HG03571 (cell line): Measurements from ENCODE around the gene EDA.

Source experiments
- ATAC-seq: cut with Tn5 transposase; IDR thresholded peaks from one replicate; pipeline ENCODE4 v1.9.1; 2021; ENCODE audit not compliant: unreplicated experiment

EDA gene

GRCh38 chrX:69615779-69616456 is at the start of gene EDA:
TSS of gene EDA (plus strand) at chrX:69616113.
- ATAC-seq = no peak

- ATAC-seq = no peak
Observed at GRCh38 chrX:69568828-69569227, 47.1 kb upstream of the EDA start.

- no peak for ATAC-seq
Observed at GRCh38 chrX:69597399-69597798, 18.5 kb upstream of the EDA start.

GRCh38 chrX:69600182-69600581 is 15.7 kb upstream of the EDA start:
- ATAC-seq = no peak

DNA sequence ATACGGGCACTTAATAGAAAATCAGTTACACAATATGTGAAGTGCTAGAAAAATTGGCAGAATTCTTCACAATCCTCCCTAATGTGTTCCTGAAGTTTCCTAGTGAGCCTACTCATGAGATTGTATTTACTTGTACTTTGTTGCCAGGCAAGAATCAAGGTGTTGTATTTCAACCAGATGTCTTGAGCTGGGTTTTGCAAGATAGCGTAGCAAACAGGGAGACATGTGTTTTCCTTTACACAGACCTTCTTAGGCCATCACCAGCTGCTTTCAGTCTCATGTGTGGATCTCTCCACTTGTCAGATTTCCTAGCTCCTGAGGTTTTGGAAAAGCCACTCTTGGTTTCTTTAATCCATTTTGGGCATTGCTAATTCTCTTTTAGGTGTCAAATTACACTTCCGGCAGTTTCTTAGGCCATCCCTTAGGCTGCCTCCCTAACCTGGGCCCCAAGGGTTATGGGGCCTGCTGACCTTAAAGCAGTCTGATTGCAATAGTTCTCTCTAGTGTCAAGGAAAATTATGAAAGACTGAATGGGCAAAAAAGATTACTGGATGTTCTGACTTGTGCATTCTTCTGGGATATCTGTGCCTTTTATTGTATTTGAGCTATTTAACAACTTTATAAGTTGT is 12.2 kb upstream of the EDA start:
- ATAC-seq = no peak

DNA sequence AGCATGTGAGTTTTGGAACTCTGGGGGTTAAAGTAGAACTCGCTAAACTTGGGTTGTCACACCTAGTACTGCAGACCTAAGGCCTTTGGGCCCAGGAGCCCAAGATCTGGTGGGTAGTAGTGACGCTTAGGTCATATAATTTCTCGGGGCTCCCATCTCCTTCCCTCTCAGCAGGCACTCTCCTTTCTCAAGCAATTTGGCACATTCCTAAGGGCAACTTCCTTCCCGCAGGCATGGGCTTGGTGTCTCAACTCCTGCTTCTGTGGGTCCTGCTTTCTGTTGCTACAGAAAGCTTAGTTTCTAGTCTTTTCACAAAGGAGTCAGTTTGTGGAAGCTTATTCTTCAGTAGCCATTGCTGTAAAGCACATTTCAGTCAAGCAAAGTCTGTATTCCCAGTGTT is 10.4 kb upstream of the EDA start:
- no peak for ATAC-seq

- no peak for ATAC-seq
Observed at GRCh38 chrX:69607616-69608015, 8.3 kb upstream of the EDA start.

DNA sequence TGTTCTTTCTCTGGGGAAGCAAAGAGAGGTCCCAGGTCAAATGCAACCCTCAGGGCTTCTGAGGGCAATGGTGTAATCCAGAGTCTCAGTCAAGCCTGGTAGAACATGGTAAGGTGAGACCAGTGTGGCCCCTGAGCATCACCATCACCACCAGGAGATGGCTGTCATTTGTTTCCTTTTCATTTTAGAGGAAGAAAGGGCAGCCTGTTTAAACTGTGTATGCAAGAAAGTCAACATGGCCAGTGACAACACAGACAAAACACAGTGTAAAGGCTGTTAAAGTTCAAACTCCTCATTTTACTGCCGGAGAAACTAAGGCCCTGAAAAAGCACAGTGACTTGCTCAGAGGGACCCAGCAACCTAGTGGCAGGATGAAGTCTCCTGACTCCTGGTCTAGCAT is 2.0 kb upstream of the EDA start:
- ATAC-seq = no peak

GRCh38 chrX:69614886-69615285 is 1.0 kb upstream of the EDA start:
- ATAC-seq = no peak

DNA sequence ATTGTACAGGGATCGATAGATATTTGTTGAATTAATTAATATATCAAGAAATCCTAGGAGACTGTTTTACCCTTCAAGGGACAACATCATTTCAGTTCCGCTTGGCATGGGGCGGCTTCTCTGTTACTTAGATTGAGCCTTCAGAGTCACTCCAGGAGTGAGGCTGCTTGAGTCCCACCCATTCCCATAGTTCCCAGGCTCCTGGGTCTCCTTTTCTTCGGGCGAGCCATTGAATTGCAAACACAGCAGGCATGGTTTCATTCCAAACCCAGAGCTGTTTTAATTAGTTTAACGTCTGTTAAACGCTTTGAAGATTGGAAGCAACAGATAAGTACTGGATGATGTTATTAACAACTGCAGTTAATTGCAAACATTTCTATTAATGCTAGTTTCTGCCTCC is 571 bp upstream of the EDA start:
- no peak for ATAC-seq

DNA sequence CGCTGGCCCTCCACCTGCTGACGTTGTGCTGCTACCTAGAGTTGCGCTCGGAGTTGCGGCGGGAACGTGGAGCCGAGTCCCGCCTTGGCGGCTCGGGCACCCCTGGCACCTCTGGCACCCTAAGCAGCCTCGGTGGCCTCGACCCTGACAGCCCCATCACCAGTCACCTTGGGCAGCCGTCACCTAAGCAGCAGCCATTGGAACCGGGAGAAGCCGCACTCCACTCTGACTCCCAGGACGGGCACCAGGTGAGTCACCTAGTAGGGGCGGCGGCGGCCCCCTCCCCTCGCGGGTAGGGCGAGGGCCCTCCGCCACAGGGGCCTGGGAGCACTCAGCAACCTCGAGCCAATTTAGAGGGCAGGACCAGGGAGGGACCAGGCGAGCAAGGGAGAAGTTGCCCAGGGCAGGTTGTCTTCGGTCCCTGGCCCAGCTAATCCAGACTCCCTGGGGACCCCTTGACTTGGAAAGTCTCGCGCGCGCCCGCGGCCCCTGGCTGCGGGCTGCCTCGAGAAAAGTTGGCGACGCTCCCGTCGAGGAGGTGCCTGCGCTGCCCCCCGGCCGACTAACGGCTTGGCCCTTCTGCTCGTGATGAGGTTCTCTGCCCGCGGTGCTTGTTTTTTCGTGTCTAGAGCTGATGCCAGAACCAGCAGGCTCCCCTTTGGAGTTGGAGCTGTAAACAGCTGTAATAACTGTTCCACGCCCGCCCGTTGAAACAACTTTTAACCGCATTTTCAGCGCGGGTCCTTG is 717 bp downstream of the EDA start:
- no peak for ATAC-seq

- no peak for ATAC-seq
Observed at GRCh38 chrX:69618803-69619202, 2.9 kb downstream of the EDA start.

DNA sequence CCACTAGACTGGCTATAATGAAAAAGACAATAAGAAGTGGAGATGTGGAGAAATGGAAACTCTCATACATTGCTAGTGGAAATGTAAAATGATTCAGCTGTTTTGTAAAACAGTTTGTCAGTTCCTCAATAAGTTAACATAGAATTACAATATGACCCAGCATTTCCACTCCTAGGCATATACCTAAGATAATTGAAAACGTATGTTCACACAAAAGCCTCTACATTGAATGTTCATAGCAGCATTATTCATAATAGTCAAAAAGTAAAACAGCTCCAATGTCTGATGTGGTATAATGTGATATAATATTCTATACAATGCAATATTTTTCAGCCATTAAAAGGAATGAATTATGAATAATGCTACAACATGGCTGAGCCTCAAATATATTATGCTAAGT is 10.2 kb downstream of the EDA start:
- no peak for ATAC-seq

GRCh38 chrX:69627744-69628143 is 11.8 kb downstream of the EDA start:
- ATAC-seq = no peak

DNA sequence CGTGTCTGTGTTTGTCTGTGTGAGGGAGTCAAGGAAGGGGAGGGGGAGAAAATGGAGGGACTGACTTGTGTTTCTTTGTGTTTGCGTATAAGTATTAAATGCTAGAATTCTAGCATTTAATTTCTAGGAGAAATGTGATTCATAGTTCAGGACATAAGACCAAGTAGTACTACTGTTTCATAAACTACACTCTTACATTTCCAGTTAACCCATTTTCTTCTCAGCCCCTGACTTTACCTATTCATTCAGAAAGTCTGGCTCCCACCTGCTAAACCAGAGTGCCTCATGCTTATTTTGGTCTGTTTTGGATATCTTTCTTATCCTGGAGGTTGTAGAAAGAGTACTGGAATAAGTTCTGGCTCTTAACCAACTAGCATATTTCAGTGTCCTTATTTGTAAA is 14.2 kb downstream of the EDA start:
- no peak for ATAC-seq

GRCh38 chrX:69664693-69665092 is 48.8 kb downstream of the EDA start:
- no peak for ATAC-seq

- ATAC-seq = no peak
Observed at GRCh38 chrX:69670001-69670555, 54.2 kb downstream of the EDA start.

GRCh38 chrX:69674891-69675290 is 59.0 kb downstream of the EDA start:
- no peak for ATAC-seq

GRCh38 chrX:69705818-69706217 is 89.9 kb downstream of the EDA start:
- no peak for ATAC-seq

GRCh38 chrX:69718102-69718501 is 102.2 kb downstream of the EDA start:
- no peak for ATAC-seq

GRCh38 chrX:69724307-69724706 is 108.4 kb downstream of the EDA start:
- no peak for ATAC-seq

DNA sequence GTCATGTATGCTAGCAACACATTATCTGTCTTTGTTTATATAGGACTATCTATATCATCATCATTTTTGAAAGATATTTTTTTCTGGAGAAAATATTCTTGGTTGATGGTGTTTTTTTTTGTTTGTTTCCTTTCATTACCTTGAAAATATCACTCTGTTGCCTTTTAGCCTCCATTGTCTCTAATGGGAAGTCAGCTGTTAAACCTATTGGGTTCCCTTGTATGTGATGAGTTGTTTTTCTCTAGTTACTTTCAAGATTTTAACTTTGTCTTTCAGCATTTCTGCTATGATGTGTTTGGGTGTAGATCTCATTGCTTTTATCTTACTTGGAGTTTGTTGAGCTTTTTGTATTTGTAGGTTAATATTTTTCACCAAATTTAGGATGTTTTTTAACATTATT is 124.4 kb downstream of the EDA start:
- ATAC-seq = no peak
